GM21786 (cell line): ENCODE measurements around the gene SIGLEC1.

Source experiments
- ATAC-seq: cut with Tn5 transposase; IDR thresholded peaks from one replicate; pipeline ENCODE4 v1.9.1; 2021; ENCODE audit not compliant: unreplicated experiment

The SIGLEC1 gene

DNA sequence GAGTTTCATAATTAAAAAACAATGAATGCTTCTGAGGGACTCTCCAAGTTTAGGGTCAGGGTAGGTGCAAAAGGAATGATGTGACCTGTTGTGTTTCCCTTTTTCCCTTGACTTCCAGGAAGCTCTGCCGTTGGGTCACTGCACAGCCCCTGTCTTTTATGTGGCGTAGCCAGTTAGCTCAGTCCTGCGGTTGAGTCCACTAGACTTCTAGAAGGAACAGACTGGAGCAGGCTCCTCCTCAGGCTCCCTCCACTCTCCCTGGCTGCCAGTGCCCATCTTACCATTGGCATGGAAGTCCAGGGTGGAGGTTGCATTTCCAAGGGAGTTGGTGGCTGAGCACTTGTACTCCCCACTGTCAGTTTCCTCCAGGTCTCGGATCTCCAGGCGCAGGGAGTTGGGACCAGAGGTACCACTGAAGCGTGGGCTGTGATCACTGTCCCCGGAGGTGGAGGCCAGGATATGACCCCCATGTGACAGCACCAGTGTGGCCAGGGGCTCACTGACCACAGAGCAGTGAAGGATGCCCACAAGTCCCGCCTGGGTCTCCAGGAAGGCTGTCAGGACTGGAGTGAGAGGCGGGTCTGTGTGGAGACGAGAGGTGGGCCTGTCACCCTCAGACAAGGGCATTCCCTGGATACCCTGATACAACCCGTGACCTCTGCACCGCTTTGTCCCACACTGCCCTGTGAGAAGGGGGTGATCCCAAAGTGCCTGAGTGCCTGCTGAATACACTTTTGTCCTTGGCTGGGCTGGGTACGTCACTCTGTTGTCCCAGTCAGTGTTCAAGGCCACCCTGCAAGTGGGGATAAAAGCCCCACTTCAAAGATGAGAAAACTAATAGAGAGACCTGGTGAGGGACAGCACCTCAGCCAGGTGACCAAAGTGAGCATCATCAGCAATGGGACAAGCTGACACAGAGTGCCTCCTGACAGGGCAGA, 11.1 kb downstream of the SIGLEC1 start:
- ATAC-seq = no peak

DNA sequence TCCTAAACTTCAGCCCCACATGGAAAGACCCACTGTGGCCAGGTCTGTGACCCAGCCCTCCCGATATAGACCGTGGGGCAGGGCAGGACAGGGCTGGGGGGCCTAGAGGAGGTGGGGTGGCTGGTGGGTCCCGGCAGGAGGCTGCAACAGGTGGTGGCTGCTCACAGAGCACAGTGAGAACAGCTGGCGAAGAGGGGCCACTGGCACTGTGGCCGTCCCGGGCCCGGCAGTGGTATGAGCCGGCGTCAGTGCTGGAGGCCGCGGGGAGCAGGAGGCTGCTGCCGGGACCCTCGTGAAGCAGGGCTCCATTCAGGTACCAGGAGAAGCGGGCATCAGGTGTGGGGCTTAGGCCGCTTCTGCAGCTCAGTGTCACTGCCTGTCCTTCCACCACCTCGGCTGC, 13.4 kb downstream of the SIGLEC1 start:
- no peak for ATAC-seq

DNA sequence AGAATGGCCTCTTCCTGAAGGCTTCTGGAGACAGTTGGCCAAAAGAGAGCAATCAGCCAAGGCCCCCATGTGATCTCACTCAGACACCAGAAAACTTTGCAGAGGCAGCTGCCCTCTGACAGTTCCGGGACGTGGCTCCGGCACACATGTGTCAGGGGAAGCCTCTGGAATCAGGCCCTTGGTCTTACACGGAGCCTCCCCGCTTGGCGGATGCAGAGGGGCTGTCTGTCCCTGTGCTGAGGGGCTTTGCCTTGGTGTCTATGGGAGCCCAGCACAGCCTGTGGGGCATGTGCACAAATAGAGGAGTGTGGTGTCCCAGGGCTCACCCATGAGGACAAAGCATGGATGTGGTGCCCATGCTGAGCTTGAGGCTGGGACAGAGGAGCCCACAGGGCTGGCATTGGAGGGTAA, 13.8 kb downstream of the SIGLEC1 start:
- no peak for ATAC-seq

DNA sequence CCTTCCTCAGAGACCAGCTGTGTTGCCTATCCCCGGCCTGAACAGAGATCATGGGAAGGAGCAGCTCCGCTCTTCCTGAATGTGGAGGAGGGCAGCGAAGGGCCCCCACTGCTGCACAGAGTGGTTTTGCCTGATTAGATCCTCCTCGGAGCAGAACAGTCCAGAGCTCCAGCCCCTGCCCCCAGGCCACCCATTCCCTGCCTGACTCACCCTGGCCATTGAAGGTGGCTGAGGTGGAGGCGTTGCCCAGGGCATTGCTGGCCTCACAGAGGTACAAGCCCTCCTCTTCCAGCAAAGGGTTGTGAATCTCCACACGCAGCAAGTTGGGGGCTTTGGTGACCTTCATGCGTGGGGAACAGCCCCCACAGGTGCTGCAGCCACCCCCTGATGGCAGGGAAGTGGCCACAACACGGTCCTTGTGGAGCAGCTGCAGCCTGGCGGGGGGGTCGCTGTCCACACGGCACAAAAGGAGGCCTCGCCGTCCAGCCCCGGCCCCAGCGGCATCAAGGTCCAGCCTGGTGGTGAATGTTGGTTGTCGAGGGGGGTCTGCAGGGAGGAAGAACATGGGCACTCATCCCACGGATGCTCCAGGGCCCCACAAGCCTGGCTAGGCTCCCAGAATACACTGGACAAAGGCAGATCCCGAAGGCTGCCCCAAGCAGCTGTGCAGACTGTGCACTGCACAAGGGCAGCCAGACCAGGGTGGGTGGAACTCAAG, 14.7 kb downstream of the SIGLEC1 start:
- ATAC-seq = no peak

DNA sequence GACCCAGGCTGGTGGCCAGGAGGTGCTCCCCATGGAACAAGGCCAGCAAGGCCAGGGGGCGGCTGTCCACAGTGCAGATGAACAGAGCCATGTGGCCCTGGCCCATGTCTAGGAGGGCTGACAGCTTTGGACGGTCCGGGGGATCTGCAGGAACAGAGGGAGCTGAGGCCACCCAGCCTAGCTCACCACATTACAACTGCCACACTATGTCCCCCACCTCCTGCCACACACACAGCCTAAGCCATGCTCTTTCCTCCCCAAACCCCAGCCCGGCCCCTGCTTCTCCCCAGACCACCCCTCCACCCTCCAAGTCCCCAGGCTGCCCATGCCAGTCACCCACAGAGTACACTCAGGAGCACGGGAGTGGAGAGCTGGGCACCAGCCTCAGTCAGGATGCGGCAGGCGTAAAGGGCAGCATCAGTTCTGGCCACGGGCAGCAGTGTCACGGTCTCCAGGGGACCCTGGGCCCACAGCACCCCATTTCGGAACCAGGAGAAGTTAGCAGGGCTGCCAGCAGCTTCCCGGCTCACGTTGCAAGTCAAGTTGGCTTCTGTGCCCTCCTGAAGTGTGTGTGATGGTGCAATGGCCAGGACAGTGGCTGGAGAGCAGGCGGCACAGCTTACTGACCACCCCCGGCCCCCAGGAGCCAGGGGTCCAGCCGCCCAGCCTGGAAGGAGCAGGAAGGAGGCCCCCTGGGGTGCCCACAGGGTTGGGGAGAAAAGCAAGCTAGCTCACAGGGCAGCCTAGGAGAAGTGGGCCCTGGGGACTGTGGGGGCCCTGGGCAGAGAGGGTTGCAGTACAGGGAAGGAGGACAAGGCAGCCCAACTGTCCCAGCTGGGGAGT, 15.4 kb downstream of the SIGLEC1 start:
- no peak for ATAC-seq

DNA sequence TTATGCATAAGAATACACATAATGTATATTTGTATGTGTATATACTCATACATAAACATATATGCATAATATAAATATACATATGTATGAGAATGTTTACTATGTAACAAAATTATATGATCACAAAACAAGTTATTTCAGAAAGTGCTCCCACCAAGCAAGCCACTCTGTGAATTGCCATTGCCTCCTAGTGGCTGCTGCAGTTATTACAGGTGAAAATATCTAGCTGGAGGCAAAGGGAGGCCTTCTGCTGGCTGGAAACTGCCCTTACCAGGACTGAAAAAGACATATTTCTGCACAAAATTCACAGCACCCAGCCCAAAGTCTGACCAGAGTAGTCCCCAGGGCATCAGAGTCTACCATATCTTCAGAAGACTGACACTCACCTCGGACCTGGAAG, 16.2 kb downstream of the SIGLEC1 start:
- ATAC-seq = no peak

DNA sequence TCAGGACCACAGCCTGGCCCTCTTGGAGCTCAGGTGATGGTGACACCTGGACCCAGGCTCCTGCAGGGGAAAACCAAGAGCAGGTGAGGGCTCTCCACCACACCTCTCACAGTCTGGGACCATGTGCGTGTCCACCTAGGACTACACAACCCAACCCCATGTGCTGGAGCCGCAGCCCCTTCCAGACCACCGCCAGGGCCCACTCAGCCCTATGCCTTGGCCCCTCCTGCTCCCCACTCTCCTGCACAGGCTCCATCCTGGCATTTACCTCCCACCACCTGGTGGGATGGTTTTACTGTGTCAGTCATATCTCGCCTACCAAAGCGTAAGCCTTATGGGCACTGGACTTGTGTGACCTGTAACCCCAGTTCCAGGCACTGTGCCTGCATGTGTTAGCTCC, 17.5 kb downstream of the SIGLEC1 start:
- ATAC-seq = no peak

DNA sequence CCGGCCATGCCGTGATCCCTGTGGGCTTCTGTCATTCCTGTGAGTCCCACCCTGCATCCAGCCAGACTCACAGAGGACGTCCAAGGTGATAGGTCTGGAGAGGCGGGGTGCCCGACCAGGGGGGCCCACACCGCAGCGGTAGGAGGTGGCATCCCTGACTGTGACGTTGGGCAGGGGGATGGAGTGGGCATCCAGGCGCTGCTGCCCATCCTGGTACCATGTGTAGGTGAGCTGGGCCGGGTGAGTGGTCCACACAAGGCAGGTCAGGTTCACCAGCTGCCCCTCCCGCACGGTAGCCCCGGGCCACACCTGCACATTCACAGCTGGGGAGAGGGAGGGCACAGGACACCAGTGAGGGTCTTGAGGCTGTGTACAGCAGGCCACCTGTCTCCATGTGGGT, 19.0 kb downstream of the SIGLEC1 start:
- no peak for ATAC-seq

DNA sequence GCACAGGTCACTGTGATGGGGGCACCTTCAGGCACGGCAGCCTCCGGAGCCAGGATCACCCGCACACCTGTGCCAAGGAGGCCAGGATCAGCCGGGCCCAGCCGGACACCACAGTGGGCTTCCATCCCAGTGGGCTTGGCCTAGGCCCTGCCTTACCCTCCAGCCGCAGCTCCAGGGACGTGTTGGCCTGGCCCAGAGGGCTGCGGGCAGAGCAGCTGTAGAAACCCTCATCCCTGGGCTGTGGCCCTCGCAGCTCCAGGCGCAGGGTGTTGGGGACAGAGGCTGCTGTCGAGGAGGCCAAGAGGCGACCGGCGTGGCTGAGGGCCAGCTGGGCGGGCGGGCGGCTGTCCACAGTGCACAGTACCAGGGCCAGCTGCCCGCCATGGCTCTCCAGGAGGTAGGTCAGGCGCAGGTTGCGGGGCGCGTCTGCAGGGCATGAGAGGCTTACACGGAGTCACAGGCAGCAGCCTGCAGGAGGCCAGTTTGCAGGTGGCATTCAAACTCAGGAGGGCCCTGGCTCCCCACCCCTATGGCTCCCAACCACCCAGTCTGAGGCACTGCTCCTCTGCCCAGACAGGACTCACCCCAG, 19.6 kb downstream of the SIGLEC1 start:
- ATAC-seq = no peak

DNA sequence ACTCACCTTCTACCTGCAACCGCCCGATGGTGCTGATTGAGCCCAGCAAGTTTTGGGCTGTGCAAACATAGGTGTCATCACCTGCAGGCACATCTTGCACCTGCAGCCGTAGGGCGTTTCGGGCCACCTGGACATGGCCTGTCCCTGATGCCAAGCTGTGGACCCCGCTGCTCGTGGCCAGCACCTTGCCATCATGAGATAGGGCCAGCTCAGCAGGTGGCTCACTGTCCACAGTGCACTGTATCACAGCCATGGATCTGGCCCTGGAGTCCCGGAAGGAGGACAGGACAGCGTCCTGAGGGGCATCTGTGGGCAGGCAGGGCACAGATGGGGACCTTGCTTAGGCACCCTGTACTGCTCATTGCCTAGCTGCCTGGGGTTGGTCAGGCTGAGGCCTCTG, 20.5 kb downstream of the SIGLEC1 start:
- ATAC-seq = no peak

DNA sequence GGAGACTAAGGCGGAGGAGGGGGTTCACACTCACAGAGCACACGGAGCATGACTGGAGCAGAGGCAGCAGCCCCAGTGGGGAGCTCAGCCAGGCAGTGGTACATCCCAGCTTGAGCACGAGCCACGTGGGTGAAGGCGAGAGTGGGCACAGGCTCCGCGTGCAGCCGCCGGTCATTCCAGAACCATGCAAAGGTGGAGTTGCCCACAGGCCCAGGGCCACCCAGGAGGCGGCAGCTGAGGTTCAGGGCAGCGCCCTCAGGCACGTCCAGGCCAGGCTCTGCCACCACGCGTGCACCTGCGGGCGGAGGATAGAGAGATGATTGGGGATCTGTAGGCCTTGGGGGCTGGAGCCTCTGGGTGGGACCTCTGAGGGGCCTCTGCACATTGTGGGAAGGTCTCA, 21.1 kb downstream of the SIGLEC1 start:
- no peak for ATAC-seq

DNA sequence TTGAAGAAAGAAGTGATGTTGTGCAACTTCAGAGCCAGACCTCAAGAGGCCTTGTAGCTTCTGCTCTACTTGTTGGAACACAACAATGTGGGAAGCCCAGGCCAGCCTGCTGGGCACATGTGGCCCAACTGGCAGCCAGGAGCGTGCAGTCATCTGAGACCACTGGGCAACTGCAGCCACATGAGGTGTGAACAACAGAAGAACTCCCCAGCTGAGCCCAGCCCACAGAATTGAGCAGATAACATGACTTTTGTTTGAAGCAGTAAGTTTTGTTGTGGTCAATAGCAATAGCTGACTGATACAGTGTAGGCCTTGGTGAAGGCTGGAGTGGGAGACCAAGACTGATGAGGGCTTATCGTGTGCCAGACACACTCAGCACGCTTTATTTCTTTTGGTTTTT, 22.0 kb downstream of the SIGLEC1 start:
- ATAC-seq = no peak

DNA sequence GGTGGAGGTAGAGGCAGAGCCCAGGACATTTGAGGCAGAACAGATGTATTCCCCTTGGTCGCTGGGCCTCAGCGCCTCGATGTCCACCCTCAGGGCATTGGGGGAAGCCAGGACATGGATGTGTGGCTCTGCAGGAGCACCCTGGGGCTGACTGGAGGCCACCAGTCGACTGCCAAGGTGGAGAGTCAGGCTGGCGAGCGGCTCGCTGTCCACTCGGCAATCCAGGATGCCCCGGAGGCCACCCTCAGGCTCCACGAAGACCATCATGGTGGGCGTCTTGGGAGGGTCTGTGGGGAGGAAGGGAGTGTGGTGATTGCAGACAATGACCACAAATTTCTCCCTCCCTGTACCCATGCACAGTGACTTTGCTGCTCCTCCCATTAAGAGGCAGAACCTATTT, 22.4 kb downstream of the SIGLEC1 start:
- ATAC-seq = no peak

DNA sequence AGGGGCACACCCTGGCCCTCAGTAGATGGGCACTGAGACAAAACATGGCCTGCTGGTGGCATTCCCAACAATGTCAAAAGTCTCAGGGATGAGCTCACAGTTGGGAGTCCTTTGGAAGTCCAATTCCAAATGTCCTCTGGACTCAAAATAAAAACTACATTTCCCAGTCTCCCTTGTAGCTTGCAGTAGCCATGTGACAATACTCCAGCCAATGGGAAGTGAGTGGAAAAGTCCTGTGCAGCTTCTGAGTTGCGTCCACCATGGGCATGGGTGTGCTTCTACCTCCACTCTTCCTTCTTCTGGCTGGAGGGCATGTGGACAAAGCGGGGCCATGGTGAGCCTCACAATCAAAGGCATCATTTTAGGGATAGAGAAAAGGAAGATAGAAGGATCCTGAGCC, 24.7 kb downstream of the SIGLEC1 start:
- ATAC-seq = no peak

DNA sequence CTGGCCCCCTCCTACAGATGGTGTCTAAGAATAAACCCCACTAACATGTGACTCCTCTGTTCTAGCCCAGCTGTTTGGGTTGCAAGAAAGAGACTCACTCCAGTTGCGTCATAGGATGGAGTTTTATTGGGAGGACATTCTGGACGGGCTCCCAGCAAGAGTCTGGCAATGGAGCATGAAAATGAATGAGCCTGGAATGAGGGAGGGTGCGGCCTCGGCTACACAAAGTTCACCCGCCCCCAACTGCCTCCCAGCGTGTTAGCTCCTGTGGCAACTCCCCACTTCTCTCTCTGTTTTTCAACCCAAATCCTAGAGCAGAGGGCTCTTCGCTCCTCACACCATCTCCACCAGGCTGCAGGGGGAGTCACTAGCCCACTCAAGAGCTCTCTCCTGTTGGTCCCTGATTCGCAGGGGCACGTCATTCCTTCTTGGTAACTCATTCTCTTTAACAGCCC, 25.5 kb downstream of the SIGLEC1 start:
- no peak for ATAC-seq

DNA sequence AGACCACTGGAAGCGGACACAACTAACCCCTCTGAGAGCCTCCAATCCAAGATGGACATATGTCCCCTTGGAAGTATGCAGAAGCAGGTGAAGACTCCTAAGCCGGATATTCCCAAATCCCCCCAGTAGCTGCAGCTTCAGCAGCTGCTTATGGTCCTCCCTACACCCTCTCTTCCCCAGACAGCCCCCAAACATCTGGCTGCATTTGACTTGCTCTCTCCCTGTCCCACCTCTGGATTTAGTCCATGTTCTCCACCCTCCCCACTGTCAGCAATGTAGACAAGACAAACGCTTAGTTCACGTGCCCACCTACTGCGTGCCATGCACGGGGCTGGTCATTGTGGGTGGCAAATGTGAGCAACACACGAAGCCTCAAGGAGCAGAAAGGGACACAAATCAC, 26.0 kb downstream of the SIGLEC1 start:
- ATAC-seq = no peak

DNA sequence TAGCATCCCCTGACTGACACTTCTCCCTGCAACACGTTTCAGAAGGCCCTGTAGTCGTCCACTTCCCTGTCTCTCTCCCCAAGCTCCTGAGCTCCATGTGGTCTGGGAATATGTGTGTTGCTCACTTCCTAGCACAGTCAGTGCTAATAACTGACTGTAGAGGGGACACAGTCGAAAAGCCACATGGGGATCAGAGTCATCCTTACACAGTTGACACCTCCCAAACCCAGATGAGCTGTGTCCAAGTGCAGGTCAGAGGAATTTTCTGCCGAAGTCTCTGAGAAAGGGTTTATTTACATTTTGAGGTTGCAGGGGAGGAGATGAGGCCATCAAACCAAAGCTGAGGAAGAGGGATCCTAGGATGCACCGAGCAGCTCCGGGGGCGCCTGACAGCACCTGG, 27.1 kb downstream of the SIGLEC1 start:
- no peak for ATAC-seq

DNA sequence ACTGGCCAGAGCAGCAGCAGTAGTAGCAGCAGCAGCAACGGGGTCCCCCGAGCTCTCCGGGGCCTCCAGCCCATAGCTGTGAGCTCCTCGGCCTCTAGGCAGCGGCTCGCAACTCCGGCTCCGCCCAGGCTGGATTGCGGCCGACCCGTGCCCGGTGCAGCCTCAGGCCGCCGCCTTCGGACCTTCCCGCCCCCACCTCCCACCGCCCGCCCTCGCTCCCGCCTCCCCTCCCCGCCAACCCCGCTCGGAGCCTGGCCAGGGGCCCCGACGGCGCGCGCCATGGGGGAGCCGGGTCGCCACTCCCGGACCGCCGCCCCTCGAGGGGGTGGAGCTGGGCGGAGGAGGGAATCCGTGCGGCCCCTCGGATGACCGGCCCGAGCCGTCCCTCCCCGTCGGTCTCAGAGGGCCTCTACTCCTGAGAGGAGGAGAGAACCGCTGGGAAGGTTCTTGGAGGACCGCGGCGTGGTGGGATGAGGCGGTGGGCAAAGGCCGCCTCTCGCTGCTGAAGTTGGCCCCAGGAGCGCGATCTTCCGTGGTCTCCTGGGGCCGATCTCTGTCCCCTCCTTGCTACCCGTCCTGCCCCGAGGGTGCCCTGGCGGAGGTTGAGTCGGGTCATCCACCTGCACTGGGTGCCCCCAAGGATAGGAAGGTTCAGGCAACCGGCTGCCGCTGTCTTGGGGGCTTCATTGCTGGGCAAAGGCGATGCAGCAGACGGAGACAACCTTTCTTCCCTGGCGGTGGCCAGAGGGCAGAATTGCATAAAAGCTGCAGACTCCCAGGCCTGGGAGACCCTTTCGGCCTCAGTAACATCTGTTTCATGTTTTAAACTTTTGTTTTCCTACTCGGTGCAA, 30.2 kb downstream of the SIGLEC1 start, which contains the start of gene ADAM33:
Gene ADAM33, minus strand, starts transcription at position 80 of the 851 bp plus-strand sequence. Its CDS starts 6 bp downstream, at position 74.
- ATAC-seq = no peak

DNA sequence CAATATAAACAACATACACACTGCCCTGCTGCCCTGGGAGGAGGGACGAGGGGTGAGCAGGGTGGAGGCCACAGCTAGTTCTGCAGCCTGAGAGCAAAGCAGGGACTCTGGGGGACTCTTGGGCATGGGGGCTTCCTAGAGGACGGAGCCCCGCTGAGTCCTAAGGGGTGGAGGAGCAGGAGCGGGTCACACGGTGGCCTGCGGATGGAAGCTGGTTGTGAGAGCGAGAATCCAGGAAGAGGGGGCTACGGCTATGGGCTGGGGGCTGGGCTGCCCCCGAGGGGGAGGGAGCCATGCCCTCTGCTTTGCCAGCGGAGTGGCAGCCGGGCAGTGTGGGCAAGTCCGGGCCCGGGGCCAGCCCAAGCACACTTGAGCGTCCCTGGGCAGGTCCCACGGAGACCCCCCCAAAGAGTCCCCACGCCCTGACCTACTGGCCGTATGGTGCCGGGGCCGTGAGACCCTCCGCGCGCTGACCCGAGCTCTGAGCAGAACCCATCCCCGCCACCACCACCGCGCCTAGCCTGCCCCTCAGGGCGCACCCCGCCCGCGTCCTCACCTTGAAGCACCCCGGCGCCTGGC, 31.0 kb downstream of the SIGLEC1 start:
- ATAC-seq = no peak
